ENCODE measurements around the gene PTPRN2. TPM values are rescaled to one million over a fixed set of nuclear protein-coding genes. Genes with fewer than 3 reads are reported as not detected.

The PTPRN2 gene
- total and polyA plus RNA-seq, 2 of the 13 experiments (the other 11 are each of a cell fraction or from before 2014, with no cell fraction given) = 2.5 to 24.2 TPM

DNA sequence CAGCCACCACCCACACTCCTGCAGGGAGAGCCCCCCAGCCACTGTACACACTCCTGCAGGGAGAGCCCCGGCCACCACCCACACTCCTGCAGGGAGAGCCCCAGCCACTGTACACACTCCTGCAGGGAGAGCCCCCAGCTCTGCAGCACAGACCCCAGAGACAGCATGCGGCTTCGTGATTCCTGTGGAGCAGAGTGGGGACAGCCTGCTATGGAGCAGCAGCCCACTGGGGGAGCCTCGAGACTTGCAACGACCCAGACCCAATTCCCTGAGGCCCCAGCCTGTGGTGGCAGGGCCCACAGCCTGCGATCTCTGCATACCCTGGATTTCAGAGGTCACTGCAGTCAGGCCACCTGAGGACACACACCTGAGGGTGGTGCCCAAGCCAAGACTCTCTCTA, 727.7 kb downstream of the PTPRN2 start:
- 0 out of 5 replicates have a peak, but pooled peaks cover 0 to 2% of the 10 kb centered on the region in 2 experiments for H3K27me3 ChIP-seq (ENCODE audit: control insufficient read depth in 1 of 2, insufficient read depth in 2 of 2, low read length in 2 of 2)
- H2AFZ ChIP-seq (ENCODE audit: low read length) = no peak overlapping the region
- no peaks in the 10 kb centered on the region for H3K36me3 ChIP-seq (replicated peaks in 1 of 2; ENCODE audit: control insufficient read depth in 1 of 2, insufficient read depth in 2 of 2, low read length in 2 of 2)
- peaks cover 8% of the 10 kb centered on the region for H3K4me1 ChIP-seq (ENCODE audit: insufficient read depth, low read length)
- no peaks in the 10 kb centered on the region for H3K9me3 ChIP-seq (ENCODE audit: low read length)
- ChIA-PET POLR2A (no interaction called here), CTCF (ENCODE audit: low intra/inter-chr PET ratio, low total read pairs) (no interaction called here)
- no peak for DNase-seq (ENCODE audit: low spot score)
- in situ Hi-C loops (cut with HindIII; ENCODE audit: extremely low pct_ligation_motif_present, low pct_unique_long_range_greater_than_20kb) (no loop called here), intact Hi-C loops (cut with micrococcal nuclease; ENCODE audit: unreplicated experiment) (no loop called here)
- no CpG with 5 or more reads among the region's 6 CpGs for WGBS (ENCODE audit: low lambda C conversion rate)
- ATAC-seq = no peak
- H3K27ac ChIP-seq (ENCODE audit: extremely low read length, insufficient read depth, low read length) = no peak overlapping the region
- H3K4me2 ChIP-seq (ENCODE audit: low read depth, low read length) = no peak overlapping the region
- no peaks in the 10 kb centered on the region for H3K79me2 ChIP-seq (ENCODE audit: insufficient read depth, low read length)
- no peak overlapping the region for H3K9ac ChIP-seq (ENCODE audit: insufficient read depth, low read depth, low read length)
- H4K20me1 ChIP-seq (ENCODE audit: insufficient read depth, low read length) = 0 out of 2 replicates have a peak, but pooled peaks cover 6% of the 10 kb centered on the region
- no peak for TF ChIP-seq ZBTB38 (CRISPR knock-in tag; IDR thresholded peaks at IDR 0.05)
- no peak for TF ChIP-seq ZNF577 (CRISPR knock-in tag; IDR thresholded peaks at IDR 0.05; ENCODE audit: borderline replicate concordance, low read depth)
- no peak for TF ChIP-seq RFX3 (CRISPR knock-in tag; IDR thresholded peaks at IDR 0.05)
- TF ChIP-seq ZSCAN22 (CRISPR knock-in tag; IDR thresholded peaks at IDR 0.05) = no peak
- TF ChIP-seq ZNF660 (CRISPR knock-in tag; IDR thresholded peaks at IDR 0.05; ENCODE audit: borderline replicate concordance, low read depth) = no peak
- TF ChIP-seq ZZZ3 (CRISPR knock-in tag; IDR thresholded peaks at IDR 0.05; ENCODE audit: borderline replicate concordance) = no peak
- TF ChIP-seq STAT6 (CRISPR knock-in tag; IDR thresholded peaks at IDR 0.05; ENCODE audit: borderline replicate concordance) = no peak
- no peak for TF ChIP-seq PPARG (CRISPR knock-in tag; conservative IDR thresholded peaks at IDR 0.05)
- TF ChIP-seq KAT7 (CRISPR knock-in tag; IDR thresholded peaks at IDR 0.05; ENCODE audit: borderline replicate concordance) = no peak
- TF ChIP-seq ZNF3 (CRISPR knock-in tag; IDR thresholded peaks at IDR 0.05) = no peak
- no peak for TF ChIP-seq KDM3A (CRISPR knock-in tag; IDR thresholded peaks at IDR 0.05; ENCODE audit: low read depth)
- no TSS peak for BruUV-seq (replicated peaks)
- H3K4me3 ChIP-seq (replicated peaks in 1 of 3; ENCODE audit: insufficient read depth in 1 of 3, low read depth in 2 of 3, low read length in 3 of 3) = no peak overlapping the region
- no peak for FAIRE-seq
